Transverse colon (tissue), 4 donors: ENCODE data around the gene GMPR2.

Experiments
- EP300 ChIP-seq: sonication (generic); formaldehyde crosslinking; IDR thresholded peaks from one replicate; pipeline ENCODE4 v1.6.1; 2017; ENCODE audit warnings: antibody characterized with exemption, low read depth
- POLR2A ChIP-seq: fragments of 450-650 bp; IDR thresholded peaks from one replicate; pipeline ENCODE4 v1.6.1; 2016; ENCODE audit warnings: antibody characterized with exemption, mild to moderate bottlenecking, moderate library complexity
- POLR2AphosphoS5 ChIP-seq, 3 donors: sonication (generic); formaldehyde crosslinking; IDR thresholded peaks; one replicate each; pipeline ENCODE4 v1.6.1; 2016; ENCODE audit warnings: antibody characterized with exemption in 3 of 3
- TF ChIP-seq, protein P1 (sequence below), 5 experiments: fragments of 200-600 bp in 3 of 5; fragments of 450-650 bp in 2 of 5; sonication (generic) in 3 of 5; IDR thresholded peaks; 1 replicate in 2 of 5; 2 replicates in 3 of 5; pipeline ENCODE4 v1.5.1; 2016 to 2017; ENCODE audit warnings: antibody characterized with exemption in 5 of 5, inconsistent platforms in 3 of 5, mild to moderate bottlenecking in 2 of 5, moderate library complexity in 1 of 5

DNA sequence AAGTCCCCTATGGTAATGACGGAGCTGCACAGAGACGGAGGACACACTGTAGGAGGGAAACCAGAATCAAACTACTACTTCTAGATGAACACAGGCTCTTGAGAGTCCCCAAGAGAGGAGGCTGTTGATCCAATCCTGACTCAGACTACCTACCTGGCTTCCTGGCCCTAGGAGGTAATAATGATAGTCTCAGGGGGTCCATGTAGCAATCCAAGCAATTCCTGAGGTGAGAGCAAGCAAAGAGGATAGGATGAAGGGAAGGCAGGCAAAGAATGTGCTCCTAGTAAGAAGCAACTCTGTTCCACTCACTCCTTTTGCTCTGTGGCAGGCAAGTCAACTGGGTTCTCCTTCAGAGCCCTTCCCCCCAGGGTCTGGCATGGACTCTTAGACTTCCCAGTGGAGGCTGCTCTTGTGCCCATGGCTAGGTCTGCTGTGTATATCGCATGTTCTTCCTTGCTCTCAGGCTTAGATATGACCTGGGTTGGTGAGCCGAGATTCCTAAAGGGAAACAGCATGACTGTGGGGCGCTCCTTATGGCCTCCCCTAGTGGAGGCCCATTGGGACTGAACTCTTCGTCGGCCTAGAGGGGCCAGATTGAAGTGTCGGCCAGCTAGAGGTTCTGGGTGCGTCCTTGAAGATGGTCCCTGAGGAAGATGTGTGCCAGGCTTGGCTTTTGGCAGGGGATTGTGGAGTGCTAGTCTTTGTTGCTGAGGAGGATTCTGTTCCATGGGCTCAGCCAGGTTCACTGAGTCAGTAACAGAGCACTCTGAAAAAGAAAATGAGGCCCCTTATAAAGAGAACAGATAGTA lies 7.6 kb downstream of the GMPR2 start:
- TF ChIP-seq, protein P1, sequence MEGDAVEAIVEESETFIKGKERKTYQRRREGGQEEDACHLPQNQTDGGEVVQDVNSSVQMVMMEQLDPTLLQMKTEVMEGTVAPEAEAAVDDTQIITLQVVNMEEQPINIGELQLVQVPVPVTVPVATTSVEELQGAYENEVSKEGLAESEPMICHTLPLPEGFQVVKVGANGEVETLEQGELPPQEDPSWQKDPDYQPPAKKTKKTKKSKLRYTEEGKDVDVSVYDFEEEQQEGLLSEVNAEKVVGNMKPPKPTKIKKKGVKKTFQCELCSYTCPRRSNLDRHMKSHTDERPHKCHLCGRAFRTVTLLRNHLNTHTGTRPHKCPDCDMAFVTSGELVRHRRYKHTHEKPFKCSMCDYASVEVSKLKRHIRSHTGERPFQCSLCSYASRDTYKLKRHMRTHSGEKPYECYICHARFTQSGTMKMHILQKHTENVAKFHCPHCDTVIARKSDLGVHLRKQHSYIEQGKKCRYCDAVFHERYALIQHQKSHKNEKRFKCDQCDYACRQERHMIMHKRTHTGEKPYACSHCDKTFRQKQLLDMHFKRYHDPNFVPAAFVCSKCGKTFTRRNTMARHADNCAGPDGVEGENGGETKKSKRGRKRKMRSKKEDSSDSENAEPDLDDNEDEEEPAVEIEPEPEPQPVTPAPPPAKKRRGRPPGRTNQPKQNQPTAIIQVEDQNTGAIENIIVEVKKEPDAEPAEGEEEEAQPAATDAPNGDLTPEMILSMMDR (IDR thresholded peaks at IDR 0.05), result no peak
- TF ChIP-seq POLR2A (no peak), POLR2AphosphoS5 (IDR thresholded peaks at IDR 0.05) (no peak), EP300 (no peak)
